Transverse colon (tissue), 4 donors: ENCODE measurements around the gene NDUFV2.

Experiments
- POLR2AphosphoS5 ChIP-seq, 3 donors: sonication (generic); formaldehyde crosslinking; IDR thresholded peaks; one replicate each; pipeline ENCODE4 v1.6.1; 2016; ENCODE audit warnings: antibody characterized with exemption in 3 of 3
- TF ChIP-seq, protein P1 (sequence below), 5 experiments: fragments of 200-600 bp in 3 of 5; fragments of 450-650 bp in 2 of 5; sonication (generic) in 3 of 5; IDR thresholded peaks; 1 replicate in 2 of 5; 2 replicates in 3 of 5; pipeline ENCODE4 v1.5.1; 2016 to 2017; ENCODE audit warnings: antibody characterized with exemption in 5 of 5, inconsistent platforms in 3 of 5, mild to moderate bottlenecking in 2 of 5, moderate library complexity in 1 of 5

DNA sequence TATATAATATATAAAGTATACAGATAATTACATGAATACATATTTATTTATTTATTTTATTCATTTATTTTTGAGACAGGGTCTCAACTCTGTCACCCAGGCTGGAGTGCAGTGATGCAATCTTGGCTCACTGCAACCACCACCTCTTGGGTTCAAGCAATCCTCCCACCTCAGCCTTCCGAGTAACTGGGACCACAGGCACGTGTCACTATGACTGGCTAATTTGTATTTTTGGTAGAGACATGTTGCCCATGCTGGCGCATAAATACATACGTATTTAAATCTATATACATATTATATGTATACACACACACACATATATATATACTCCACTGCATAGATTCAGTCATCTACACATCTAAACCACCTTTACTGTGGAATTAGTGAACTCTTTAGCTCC is 20.6 kb upstream of the NDUFV2 start:
- TF ChIP-seq, protein P1, sequence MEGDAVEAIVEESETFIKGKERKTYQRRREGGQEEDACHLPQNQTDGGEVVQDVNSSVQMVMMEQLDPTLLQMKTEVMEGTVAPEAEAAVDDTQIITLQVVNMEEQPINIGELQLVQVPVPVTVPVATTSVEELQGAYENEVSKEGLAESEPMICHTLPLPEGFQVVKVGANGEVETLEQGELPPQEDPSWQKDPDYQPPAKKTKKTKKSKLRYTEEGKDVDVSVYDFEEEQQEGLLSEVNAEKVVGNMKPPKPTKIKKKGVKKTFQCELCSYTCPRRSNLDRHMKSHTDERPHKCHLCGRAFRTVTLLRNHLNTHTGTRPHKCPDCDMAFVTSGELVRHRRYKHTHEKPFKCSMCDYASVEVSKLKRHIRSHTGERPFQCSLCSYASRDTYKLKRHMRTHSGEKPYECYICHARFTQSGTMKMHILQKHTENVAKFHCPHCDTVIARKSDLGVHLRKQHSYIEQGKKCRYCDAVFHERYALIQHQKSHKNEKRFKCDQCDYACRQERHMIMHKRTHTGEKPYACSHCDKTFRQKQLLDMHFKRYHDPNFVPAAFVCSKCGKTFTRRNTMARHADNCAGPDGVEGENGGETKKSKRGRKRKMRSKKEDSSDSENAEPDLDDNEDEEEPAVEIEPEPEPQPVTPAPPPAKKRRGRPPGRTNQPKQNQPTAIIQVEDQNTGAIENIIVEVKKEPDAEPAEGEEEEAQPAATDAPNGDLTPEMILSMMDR (IDR thresholded peaks at IDR 0.05) = no peak
- TF ChIP-seq POLR2AphosphoS5 (IDR thresholded peaks at IDR 0.05) = no peak
